Stimulated activated CD4-positive, alpha-beta T cell treated with anti-CD3 and anti-CD28 coated beads, Interleukin-4, amount 100 ng/mL, for 24 hours (primary cell): ENCODE results near the gene CMTR1.
"Not testable (repeated sequence)": the region's sequence is repeated elsewhere in the genome, so short reads cannot be mapped to it uniquely, and the experiment has no call there.

Source experiments
- DNase-seq: peaks from one replicate; pipeline ENCODE4 v3.0.0-alpha.2; 2020

The CMTR1 gene

DNA sequence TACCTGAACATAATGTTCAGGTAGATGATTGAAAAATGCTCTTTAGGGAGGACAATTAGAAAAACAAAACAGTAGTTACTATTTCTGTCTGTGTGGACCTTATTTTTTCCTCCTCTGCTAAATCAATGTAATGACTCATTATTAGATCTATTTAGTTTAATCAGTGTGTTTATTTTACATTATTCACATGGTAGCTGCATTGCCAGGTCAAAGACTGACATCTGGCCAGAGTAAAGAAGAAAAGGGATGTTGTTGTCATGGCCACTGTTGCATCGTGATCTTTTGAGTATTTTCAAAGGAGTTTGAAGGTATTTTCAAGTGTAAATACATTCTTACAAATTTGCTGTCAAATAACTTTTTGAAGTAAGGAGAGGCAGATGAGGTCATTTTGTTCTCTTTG is 5.9 kb downstream of the CMTR1 start:
- no peak for DNase-seq

DNA sequence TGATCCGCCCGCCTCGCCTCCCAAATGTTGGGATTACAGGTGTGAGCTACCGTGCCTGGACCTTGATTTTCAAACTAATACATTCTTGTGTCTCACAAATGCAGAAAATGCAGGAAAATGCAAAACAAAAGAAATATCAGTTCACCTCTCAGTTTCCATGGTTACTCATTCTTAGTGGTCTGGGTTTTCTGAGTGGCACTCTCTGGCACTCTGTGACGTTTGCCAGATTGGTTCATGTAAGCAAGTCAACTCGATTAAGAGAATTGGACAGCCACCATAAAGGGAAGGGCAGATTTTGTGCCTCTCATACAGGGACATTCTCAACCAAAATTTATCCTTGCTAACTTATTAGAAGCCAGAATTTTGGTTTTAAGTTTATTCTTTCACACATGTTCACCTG is 8.6 kb downstream of the CMTR1 start:
- no peak for DNase-seq

DNA sequence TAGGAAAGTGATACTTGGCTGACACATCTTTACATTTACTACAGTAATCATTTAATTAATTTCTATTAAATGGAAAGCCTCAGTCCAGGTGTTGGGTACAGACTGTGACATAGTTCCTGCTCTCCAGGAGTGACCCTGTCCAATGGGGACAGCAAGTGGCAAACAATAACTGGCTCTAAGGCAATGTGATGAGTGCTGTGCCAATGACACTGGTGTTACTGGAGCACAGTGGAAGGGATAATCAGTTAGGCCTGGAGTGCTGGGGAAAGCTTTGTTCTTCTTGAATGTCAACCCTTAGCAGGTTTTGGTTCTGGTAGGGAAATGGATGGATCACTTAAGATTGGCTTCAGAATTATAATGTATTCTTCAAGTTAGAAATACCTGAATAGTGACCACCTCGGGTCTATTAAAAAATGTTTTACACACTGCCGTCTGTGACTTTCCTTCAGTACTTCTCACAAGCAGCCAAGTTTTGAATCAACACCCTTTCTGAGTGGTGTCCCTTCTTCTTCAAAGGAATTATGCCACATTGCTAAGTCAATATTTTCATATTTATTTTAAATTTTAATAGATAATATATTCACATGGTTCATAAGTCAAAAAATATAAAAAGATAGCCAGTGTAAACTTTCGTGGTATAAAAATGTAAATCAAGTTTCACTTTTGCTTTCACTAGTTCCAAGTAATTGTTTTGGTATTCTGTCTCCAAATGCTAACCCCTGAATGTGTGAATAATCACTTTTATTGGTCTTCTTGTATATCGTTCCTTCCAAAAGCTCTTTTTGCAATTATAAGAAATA is 9.6 kb downstream of the CMTR1 start:
- DNase-seq: no peak

DNA sequence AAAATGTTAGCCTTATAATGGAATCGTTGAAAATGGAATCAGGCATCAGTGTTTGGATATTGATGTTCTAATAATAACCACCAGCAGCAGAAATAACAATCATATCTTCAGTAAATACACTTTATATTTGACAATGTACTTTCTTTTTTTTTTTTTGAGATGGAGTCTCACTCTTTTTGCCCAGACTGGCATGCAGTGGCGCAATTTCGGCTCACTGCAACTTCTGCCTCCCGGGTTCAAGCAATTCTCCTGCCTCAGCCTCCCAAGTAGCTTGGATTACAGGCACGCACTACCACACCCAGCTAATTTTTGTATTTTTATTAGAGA is 10.2 kb downstream of the CMTR1 start:
- DNase-seq: not testable (repeated sequence)

- DNase-seq: no peak
Observed at GRCh38 chr6:37449984-37450383, 17.0 kb downstream of the CMTR1 start.

DNA sequence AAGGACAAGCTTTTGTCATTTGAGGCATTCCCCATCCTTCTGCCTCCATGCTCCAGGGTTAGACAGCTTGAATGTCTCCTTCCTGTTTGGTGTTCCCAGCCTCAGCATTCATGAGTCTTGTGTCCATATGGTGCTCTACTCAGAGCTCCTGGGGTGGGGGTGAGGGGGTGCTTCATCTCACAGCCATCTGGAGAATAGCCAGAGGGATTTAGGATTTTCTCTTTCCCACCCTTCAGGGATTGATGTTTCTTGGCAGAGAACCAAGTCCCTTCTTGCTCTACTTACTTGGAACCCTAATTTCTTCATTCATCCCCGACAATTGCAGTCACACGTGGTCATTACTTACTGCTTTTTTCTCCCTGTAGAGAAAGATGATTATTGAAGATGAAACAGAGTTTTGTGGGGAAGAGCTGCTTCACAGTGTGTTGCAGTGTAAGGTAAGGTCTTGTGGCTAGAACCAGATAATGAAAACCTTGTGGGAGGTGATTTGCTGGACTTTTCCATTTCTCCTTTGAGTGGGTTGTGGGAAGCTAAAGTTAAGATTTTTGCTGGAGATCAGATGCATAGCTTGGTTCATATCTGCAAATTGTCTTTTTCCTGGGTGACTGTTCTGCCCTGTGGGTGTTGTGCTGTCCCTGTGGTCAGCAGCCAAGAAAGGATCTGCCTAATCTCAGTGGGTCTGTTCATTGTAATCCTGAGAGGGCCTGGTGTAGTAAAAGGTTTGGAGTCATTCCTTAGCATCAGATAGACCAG is 18.6 kb downstream of the CMTR1 start:
- DNase-seq: no peak

DNA sequence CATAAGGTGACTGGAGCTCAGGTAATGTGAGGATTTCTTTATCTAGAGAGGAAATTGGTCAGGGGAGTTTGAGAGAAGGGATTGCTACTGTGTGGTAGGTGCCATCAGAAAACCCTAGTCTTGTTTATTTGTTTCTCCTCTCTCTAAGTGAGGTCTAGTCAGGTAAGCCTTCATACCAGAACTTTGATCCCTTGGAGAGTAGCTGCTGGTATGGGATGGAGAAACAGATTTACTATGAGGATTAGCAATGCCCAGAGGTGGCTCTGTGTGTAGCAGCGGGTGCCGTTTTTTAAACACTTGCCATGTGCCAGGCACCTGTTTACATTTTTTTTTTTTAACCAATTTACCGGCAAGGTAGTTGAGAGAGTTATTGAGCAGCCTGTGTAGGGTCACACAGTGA is 19.5 kb downstream of the CMTR1 start:
- DNase-seq: no peak

DNA sequence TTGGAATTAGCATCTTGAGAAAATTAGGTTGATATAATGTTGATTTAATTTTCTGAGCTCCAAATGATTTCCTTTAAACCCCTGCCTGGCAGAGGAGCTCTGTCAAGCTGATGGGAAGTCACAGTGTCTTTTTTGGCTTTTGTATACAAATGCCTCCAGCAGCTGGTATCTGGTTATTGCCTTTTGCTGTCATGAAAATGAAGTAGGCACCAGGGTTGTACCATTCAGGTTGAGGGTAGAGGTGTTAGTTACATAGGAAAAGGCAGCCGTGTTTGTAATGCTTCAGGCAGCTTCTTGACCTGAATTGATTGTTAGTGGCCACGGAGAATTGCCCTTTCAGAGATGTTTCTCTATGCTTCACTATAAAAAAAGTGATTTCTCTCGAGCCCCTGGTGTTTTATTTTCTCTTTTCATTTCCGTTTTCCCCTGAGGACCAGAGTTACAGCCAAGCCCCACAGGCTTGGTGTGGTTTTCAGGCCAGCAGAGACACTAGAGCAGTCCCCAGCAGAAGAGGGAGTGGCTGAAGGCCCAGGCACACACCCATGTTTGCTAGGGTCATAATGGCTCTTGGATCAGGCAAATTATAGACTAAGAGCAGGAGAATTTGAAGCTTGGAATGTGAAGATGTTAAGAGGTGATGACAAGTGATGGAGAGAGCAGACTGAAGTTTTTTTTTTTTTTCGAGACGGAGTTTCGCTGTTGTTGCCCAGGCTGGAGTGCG is 21.6 kb downstream of the CMTR1 start:
- DNase-seq: no peak

DNA sequence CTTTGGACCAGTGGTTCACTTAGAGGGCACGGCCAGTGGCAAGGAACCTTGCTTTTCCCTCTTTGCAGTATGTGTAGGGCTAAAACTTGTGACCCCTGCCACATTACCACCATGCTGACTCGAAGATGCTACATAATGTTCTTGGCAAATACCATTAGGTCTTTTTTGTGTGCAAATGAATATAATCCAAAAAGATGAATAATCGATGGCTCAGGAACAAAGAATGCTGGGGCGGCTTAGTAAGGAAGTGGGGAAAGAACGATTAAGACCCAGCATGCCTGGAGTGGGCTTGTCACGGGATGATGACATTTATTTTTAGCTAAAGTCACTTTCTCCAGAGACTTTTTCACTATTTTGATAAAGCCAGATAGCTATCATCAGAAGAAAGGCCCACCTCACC is 23.1 kb downstream of the CMTR1 start:
- no peak for DNase-seq

DNA sequence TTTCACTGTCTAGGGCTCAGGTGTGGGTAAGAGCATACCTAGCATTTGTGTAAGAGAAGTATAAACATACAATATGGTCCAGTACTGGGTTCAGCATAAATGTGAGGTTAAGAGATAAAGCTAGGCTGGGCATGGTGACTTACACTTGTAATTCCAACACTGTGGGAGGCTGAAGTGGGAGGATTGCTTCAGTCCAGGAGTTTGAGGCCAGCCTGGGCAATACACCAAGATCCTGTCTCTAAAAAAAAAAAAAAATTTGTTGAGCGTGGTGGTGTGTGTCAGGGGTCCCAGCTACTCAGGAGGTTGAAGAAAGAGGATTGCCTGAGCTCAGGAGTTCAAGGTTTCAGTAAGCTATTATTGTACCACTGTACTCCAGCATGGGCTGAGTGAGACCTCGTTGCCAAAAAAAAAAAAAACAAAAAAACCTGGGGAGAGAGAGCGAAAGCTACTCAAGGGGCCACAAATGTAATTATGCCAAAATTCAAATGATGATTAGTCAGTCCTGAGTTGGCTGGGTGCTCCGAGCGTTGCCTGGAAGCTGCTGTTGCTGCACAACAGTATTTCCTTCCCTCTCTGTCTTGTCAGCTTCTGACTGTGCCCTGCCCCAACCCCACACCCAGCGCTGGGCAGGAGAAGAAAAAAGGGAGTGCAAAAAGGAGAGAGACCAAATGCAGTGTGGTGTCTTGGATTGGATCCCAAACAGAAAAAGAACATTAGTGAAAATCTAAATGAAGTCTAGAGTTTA is 24.0 kb downstream of the CMTR1 start:
- no peak for DNase-seq

DNA sequence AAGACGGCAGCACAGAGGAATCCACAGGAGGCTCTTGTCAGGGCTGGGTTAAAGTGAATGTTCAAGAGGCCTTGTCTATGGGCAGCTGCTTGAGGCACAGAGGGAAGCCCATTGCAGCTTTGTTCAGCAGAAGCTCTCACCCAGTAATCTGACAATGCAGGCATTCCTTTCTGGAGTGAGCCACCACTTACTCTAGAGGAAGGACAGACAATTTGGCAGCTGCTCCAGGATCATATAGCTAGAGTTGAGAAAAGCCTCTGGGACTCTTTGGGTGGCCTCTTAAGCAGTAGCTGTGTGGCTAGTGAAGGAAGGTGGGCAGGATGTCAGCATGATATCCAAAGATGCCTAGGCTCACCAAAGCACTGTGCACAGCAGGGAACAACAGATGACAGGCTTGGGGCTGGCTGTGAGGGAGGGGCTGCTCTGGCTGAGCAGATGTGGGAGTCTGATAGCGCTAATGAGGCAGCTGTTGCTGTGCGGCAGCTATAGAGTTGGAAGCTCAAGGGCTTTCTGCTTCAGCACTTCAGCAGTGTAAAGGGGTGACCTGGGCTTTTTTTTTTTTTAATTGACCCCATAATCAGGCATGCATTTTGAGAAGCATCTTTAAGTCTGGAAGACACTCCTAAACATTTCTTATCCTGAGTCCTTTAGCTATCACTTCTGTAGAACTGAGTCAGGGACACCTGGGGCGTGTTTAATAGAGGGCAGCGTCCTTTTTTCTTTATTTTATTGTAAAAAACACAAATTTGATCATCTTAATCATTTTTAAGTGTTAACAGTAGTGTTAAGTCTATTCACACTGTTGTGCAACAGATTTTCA is 27.2 kb downstream of the CMTR1 start:
- no peak for DNase-seq

DNA sequence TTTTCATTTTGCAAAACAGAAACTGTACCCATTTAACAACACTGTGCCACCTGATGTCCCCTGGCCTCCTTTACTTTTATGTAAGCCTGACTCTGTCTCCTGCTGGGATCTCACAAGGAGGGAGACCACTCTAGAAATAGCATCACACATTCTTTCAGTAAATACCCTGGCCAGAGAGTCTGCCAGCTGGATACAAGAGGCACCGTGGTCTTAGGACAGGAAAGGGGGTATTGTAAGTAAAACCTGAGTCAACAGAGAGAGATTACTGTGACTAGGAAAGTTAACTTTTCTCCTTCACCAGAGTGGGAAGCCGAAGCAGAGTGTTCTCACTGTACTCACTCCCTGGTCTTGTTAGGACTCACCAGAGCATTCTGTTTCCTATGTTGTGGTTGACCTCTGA is 27.8 kb downstream of the CMTR1 start:
- no peak for DNase-seq

DNA sequence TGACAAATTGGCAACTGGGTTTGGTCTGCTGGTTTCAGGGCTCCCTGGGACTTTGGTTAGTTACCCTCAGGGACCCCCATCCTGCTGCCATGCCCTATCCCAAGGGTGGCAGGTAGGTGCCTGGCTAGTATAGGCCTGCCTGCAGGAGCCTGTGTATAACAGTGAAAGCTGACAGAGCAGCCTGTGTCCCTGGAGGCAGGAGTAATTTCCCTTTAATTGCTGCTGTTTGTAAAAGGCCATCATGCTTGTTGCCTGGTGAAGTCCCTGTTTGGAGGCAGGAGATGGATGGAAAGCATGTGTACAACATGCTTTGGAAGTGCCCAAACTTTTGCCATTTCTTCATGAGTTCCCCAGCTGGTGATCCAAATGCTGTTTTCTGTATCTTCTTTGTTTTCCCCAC is 30.1 kb downstream of the CMTR1 start:
- DNase-seq: no peak

DNA sequence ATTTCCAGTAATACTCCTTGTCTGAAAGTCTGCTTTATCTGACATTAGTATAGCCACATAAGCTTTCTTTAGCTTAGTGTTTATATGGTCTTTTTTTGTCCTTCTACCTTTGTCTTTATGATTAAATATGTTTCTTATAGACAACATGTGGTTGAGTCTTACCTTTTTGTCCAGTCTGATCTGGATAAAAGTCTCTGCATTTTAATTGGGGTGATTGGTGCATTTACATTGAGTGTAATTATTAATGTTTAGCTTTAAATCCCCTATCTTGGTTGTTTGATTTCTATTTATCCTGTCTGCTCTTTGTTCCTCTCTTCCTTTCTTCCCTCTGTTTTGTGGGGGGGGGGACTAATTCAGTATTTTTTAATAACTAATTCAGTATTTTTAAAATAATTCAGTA is 34.7 kb downstream of the CMTR1 start:
- DNase-seq: no peak

GRCh38 chr6:37473364-37474095 is 40.5 kb downstream of the CMTR1 start:
- no peak for DNase-seq

DNA sequence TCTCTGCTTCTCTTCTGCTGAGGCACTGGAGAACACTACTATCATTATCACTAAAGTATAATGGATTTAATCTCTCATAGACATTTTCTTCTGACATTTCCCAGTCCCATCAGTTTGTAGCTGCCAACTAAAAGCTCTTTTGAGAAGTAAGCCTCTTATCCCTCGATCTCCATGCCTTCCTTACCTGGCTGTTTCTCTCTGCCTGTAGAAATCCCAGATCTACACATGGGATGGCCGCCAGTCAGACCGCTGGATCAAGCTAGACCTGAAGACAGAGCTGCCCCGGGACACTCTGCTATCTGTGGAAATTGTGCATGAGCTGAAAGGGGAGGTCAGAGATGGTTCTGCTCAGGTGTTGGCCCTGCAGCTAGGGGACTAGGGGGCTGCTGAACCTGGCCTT is 41.3 kb downstream of the CMTR1 start:
- no peak for DNase-seq

- no peak for DNase-seq
Observed at GRCh38 chr6:37477191-37477590, 44.2 kb downstream of the CMTR1 start.

- DNase-seq: no peak
Observed at GRCh38 chr6:37477656-37478435, 44.8 kb downstream of the CMTR1 start.

DNA sequence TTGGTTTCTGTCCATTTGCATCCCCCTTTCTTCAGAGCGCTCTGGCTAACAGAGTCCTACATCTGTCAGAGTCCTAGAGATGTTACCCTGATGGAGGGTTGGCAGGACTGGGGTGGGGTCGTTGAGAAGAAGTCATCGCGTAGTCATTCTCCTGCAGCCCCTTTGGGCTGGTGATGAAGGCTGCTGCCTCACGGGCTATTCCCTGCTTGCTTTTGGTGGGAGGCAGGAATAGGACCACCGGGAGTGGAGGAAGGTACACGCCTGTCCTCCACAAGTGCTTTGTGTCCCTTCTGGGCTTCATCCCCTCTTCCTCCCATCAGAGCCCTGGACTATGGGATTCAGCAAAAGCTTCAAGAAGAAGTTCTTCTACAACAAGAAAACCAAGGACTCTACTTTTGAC is 45.8 kb downstream of the CMTR1 start:
- DNase-seq: no peak

DNA sequence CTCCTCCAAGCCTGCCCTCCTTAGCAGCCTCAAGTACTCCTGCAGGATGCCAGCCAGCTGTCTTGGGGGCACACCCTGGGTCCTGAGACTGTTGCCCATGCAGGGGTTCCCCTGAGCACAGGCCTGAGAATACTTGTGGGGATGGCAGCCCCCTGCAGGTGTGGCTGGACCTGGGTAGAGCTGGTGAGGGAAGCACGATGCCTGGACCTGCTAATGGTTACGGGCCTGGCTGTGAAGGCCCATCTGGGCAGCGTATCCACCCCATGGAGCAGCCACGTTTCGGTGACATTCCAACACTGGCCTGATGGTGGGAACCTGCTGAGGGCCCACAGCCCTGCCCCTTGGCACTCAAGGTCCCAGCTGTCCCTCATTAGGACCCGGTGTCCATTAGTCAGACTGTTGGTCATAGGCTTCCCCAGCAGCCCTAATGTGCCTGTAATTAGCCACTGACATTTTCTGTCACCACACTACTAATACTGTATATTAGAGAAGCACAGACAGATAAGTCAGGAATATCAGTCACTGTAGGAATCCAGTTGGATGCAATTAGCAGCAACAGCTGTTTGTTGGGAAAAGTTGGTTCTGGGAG is 46.3 kb downstream of the CMTR1 start:
- DNase-seq: no peak
